ENCODE data around the gene ZBTB7C. TPM values are rescaled to one million over a fixed set of nuclear protein-coding genes. Genes with fewer than 3 reads are reported as not detected.
A peak's percentile ranks its signal among the peaks of the same experiment; 100 is the strongest.

ZBTB7C gene
- total RNA-seq, 4 donors from 2014 or later: 38.2 to 92.3 (median 52.4) TPM

DNA sequence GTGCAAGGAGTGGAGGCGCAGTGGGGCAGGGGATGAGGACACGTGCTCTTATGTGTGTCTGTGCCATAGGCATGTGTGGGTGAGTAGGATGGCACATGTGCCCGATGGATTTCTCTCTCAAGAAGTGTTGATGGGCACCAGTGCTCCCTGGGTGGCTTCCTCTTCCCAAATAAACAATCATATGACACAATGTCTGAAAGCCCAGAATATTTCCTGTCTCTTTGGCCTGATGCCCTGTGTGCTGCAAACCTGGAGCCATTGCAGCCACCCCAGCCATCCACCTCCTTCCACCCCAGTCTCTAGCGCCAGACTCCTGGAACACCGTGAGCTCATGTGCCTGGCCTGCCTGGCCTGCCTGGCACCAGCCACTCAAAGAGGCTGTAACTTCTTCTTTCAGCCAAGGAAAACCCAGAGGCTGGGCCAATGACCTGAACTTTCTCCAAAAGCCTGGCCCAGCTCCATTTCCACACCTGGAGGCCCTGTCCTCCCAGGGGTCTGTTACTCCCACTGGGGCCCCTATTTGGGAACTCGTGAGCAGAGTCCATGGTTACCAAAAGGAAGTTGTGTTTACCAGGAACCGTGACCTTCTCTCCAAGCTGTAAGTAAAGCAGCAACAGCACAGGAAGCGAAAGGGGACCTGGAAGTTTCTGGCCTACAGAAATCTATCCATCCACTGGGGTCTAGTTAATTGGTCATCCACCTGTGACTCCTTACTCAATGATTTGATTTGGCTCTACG is 9.5 kb upstream of the ZBTB7C start:
- TF ChIP-seq POLR2A (IDR thresholded peaks at IDR 0.05): no peak
- TF ChIP-seq, protein P1, sequence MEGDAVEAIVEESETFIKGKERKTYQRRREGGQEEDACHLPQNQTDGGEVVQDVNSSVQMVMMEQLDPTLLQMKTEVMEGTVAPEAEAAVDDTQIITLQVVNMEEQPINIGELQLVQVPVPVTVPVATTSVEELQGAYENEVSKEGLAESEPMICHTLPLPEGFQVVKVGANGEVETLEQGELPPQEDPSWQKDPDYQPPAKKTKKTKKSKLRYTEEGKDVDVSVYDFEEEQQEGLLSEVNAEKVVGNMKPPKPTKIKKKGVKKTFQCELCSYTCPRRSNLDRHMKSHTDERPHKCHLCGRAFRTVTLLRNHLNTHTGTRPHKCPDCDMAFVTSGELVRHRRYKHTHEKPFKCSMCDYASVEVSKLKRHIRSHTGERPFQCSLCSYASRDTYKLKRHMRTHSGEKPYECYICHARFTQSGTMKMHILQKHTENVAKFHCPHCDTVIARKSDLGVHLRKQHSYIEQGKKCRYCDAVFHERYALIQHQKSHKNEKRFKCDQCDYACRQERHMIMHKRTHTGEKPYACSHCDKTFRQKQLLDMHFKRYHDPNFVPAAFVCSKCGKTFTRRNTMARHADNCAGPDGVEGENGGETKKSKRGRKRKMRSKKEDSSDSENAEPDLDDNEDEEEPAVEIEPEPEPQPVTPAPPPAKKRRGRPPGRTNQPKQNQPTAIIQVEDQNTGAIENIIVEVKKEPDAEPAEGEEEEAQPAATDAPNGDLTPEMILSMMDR (IDR thresholded peaks at IDR 0.05): no peak
- intact Hi-C loops (cut with DNase I): no loop called here
- no peaks in the 10 kb centered on the region for H3K9me3 ChIP-seq
- H3K27me3 ChIP-seq: peaks cover 0 to 16% (median 0%) of the 10 kb centered on the region in 4 donors
- no peak for DNase-seq
- 50 to 57% methylated on average over 5 to 6 of the region's 9 CpGs for WGBS, 2 donors
- H3K27ac ChIP-seq: no peak overlapping the region
- no peak overlapping the region for H3K4me3 ChIP-seq
- peaks cover 0 to 18% (median 8%) of the 10 kb centered on the region in 3 donors for H3K4me1 ChIP-seq
- H3K36me3 ChIP-seq: no peaks in the 10 kb centered on the region

GRCh38 chr18:48417985-48418384 is 8.8 kb upstream of the ZBTB7C start:
- WGBS, 2 donors: 84% methylated on average over 4 of the region's 4 CpGs
- no peak for DNase-seq
- Histone ChIP-seq H3K27me3 (peaks cover 0 to 13% (median 0%) of the 10 kb centered on the region in 4 donors), H3K36me3 (no peaks in the 10 kb centered on the region), H3K9me3 (no peaks in the 10 kb centered on the region), H3K4me1 (peaks cover 0 to 16% (median 8%) of the 10 kb centered on the region in 3 donors), H3K4me3 (no peak overlapping the region), H3K27ac (no peak overlapping the region)
- TF ChIP-seq, protein P1 (IDR thresholded peaks at IDR 0.05): no peak
- no peak for TF ChIP-seq POLR2A (IDR thresholded peaks at IDR 0.05)
- intact Hi-C loops (cut with DNase I): no loop called here

DNA sequence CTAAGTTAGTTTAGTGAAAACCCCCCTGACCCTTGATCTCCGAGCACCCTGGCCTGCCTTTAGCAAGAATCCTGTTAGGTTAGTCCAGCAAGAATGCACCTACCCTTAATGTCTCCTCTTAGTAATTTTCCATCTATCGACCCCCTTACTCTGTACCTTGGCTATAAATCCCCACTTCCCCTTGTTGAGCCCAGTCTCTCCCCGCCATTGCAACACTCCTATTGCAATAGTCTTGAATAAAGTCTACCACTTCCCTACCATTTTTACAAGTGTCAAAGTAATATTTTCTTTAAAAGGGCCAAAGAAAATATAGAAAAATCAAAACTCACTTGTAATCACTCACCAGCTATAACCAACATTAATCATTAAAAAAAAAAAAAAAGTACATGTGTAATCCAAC is 4.2 kb upstream of the ZBTB7C start:
- intact Hi-C loops (cut with DNase I): no loop called here
- Histone ChIP-seq H3K4me3 (no peak overlapping the region), H3K4me1 (peaks cover 4 to 17% (median 10%) of the 10 kb centered on the region in 3 donors), H3K36me3 (no peaks in the 10 kb centered on the region), H3K27ac (no peak overlapping the region), H3K27me3 (peaks cover 0 to 19% (median 0%) of the 10 kb centered on the region in 4 donors), H3K9me3 (no peaks in the 10 kb centered on the region)
- no peak for DNase-seq
- TF ChIP-seq POLR2A (IDR thresholded peaks at IDR 0.05): no peak
- TF ChIP-seq, protein P1 (IDR thresholded peaks at IDR 0.05): no peak
- 80 to 85% methylated on average over 3 of the region's 3 CpGs for WGBS, 2 donors

DNA sequence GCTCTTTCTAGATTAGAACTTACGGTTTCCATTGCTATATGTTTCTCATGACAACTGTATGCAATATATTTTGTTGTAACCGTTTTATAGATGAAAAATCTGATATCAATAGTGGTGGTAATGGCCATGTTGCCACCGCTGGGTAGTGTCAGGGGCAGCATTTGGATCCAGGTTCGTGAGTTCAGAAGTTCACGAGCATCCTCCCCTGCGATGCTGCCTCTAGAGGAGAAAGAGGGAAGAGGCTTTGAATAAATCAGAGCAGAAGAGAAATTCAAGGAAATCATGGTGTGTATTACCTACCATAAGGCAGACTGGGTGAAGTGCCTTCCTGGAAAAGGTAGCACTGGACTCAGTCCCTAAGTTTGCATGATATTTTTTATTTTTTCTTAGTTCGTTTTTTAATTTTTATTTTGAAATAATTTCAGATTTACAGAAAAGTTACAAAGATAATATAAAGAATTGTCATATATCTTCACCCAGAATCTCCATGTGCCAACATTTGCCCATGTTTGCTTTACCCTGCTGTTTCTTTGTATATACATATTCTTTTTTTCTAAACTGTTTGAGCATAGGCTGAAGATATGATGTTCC is 3.3 kb upstream of the ZBTB7C start:
- TF ChIP-seq, protein P1 (IDR thresholded peaks at IDR 0.05): peak; percentile 14 to 75 (median 66)
- TF ChIP-seq POLR2A (IDR thresholded peaks at IDR 0.05): no peak
- H3K36me3 ChIP-seq: no peaks in the 10 kb centered on the region
- peaks cover 0 to 29% (median 0%) of the 10 kb centered on the region in 4 donors for H3K27me3 ChIP-seq
- H3K9me3 ChIP-seq: no peaks in the 10 kb centered on the region
- H3K4me1 ChIP-seq: peaks cover 12 to 26% (median 19%) of the 10 kb centered on the region in 3 donors
- H3K4me3 ChIP-seq: no peak overlapping the region
- intact Hi-C loops (cut with DNase I): no loop called here
- WGBS, 2 donors: 14 to 15% methylated on average over 7 of the region's 7 CpGs
- DNase-seq: no peak
- H3K27ac ChIP-seq: no peak overlapping the region

Measured in esophagus squamous epithelium (tissue), 5 donors.